ENCODE data around the gene CIDEA.
"Not testable (repeated sequence)": the region's sequence is repeated elsewhere in the genome, so short reads cannot be mapped to it uniquely, and the experiment has no call there.

CIDEA gene

GRCh38 chr18:12254136-12254819 is at the start of gene CIDEA:
Gene CIDEA, plus strand, starts transcription at chr18:12254361. Its CDS starts 23 bp downstream, at chr18:12254384.
- no peak for DNase-seq

- DNase-seq = not testable (repeated sequence)
Observed at GRCh38 chr18:12208296-12209153, 45.6 kb upstream of the CIDEA start.

GRCh38 chr18:12212308-12212707 is 41.9 kb upstream of the CIDEA start:
- not testable (repeated sequence) for DNase-seq

DNA sequence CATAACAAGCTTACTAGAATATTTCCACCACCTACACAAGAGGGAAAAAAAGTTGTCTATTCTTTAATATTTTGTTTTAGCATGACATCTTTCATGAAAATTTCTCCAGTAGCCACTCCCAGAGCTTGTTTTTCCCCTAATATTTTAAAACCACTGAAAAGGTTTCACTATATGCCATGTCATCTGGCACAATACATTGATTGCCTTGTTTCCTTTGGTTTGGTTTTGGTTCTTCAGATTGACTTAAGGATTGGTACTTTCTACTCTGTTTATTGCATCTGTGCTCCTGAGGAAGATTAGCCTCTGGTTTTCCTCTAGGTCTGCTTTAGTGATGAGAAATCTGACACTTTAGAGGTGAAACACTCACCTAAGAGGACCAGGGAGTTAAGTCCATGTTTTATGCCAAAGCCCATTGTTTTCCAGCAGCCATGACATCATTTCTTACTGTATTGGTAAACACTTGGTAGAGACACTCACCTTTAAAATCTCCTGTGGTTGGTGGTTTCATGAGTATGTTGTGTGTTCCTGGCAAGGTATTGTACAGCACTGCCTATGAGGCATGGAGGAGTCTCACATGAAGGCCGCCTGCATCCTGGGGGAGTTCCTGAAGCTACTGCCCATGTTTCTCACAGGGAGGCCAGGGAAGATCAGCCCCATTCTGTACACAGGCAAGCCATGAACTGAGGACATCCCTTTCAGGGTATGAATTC is 39.7 kb upstream of the CIDEA start:
- DNase-seq = not testable (repeated sequence)

DNA sequence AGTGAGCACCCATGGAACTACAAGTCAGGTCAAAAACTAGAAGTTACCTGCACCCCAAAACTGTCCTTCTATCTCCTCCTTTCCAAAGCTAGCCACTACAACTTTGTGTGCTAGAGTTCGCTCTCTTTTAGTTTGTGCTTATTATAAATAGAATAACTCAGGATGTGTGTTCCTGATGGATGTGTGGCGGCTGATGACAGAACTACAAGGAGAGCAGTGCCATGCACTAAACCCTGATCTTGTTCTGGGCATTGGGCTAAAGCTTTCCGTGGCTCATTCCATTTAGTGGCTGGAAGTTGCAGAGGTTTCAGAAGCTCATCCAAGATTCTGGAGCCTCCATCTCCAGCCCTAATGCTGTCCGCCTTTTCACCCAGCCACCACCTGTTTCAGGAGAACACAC is 37.7 kb upstream of the CIDEA start:
- not testable (repeated sequence) for DNase-seq

DNA sequence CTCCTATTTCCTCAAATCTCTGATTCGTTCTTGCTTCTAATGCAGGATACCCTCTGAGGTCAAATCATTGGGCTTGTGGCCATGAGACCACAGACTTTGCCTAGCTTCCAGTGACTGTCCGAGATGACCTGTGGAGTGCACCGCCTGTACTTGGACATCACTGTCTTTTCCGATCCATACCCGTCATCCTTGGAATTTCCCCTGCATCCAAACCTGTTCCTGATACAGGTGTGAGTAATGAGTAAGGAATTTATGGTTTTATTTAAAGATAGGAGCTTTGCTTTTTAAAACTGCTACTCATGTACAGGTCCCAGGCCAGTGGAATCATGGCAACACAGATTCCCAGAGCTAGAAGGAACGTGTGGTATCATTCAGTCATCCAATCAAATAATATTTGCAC is 35.6 kb upstream of the CIDEA start:
- not testable (repeated sequence) for DNase-seq

- DNase-seq = not testable (repeated sequence)
Observed at GRCh38 chr18:12222041-12222440, 32.1 kb upstream of the CIDEA start.

- not testable (repeated sequence) for DNase-seq
Observed at GRCh38 chr18:12223326-12223725, 30.8 kb upstream of the CIDEA start.

DNA sequence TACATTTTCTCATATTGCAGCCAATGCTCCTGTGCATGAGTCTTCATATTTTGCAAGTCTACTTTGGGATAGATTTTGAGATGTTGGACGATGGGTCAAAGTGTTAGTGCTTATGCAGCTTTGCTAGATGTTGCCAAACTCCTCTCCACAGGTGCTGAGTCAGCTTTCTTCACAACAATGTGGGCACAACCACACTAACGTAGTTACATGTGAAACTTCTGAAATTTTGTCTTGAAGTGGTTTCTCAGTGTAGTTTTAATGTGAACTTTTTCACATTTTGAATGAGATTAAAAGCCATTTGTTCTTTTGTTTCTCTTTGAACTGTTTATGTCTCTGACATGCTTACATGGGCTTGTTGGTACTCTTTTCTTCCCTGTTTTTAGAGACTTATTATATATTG is 27.4 kb upstream of the CIDEA start:
- DNase-seq = not testable (repeated sequence)

- not testable (repeated sequence) for DNase-seq
Observed at GRCh38 chr18:12227399-12228186, 26.6 kb upstream of the CIDEA start.

GRCh38 chr18:12228308-12228707 is 25.9 kb upstream of the CIDEA start:
- not testable (repeated sequence) for DNase-seq

GRCh38 chr18:12230561-12230960 is 23.6 kb upstream of the CIDEA start:
- DNase-seq = not testable (repeated sequence)

- no peak for DNase-seq
Observed at GRCh38 chr18:12231040-12231882, 22.9 kb upstream of the CIDEA start.

- DNase-seq = no peak
Observed at GRCh38 chr18:12231986-12232385, 22.2 kb upstream of the CIDEA start.

GRCh38 chr18:12233378-12233777 is 20.8 kb upstream of the CIDEA start:
- no peak for DNase-seq

- DNase-seq = no peak
Observed at GRCh38 chr18:12234451-12235190, 19.5 kb upstream of the CIDEA start.

DNA sequence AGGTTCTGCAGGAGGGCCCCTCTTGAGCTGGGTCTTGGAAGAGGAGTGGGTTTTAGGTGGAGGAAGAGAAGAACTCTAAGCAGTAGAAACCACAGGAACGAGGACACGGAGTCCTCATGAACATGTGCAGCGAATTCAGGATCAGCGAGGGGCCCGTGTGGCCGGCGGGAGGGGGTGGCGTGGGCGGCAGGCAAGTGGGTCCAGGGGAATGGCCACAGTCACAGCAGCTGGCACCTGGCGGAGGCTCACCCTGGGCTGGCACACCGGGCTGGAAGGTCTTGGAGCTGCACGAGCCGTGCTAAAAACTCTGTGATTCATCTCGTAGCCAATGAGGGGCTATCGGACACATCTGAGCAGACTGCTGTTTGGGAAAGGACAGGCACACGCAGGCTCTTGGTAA is 18.0 kb upstream of the CIDEA start:
- no peak for DNase-seq

GRCh38 chr18:12236934-12237832 is 17.0 kb upstream of the CIDEA start:
- peak in 34 of 56 donors; percentile 4 to 72 (median 28) for DNase-seq

Measured in amygdala (tissue), 56 donors.